ENCODE results near the gene TNFRSF8. TPM values are rescaled to one million over a fixed set of nuclear protein-coding genes. Genes with fewer than 3 reads are reported as not detected.

TNFRSF8 gene
- total and polyA plus RNA-seq, 12 donors: 0.17 to 0.61 (median 0.42) TPM; not detected in 1

DNA sequence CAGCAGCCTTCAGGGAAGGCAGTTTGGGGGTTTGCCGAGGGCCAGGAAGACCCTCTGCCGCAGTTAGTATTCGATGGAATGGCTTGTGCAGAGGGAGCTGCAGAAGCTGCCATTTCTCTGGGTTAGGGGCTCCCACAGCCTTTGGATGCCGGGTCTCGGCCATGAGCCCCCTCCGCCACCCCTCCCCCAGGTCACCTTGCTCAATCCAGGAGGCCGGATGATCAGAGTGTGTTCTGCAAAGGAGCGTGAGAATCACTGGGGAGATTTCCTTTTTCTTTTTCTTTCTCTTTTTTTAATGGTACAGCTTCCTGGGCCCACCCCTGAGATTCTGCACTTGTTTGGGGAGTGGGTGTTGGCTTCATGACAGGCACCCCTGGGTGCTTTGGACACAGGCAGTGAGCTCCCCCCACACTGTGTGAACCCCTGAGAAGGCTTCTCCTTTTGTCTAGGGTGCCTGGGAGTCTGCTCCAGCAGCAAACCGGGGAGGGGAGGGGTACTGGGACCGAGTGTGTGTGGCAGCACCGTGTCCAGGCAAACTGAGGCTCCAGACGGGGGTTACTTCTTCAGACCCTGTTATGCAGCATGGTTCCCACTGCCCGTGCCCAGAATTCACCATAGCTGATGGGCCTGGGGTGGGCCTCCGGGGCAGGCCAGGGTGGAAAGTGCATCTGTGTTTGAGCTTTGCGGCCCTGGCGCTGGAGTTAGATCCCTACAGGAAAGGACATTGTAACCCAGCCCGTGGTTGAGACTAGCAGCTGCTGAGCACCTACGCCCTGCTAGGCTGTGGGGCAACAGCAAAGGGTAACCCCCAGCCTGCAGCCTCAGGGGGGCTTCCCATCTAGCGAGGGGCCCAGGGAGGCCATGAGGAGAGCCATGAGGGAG lies 122.2 kb downstream of the TNFRSF8 start:
- no peaks in the 10 kb centered on the region for H3K36me3 ChIP-seq (replicated peaks in 1 of 2)
- no peak for DNase-seq
- 54 to 67% (median 60%) methylated on average over 9 to 19 of the region's 19 CpGs for WGBS, 4 donors
- H3K4me3 ChIP-seq: peak overlapping the region in 1 of 4 donors; percentile 23
- H3K27ac ChIP-seq: peak overlapping the region; percentile 53 to 93 (median 79)
- intact Hi-C loops (cut with DNase I): no loop called here
- H3K27me3 ChIP-seq: no peaks in the 10 kb centered on the region
- TF ChIP-seq POLR2A (IDR thresholded peaks at IDR 0.05) (no peak), CTCF (IDR thresholded peaks at IDR 0.05) (no peak)
- no peaks in the 10 kb centered on the region for H3K9me3 ChIP-seq (replicated peaks in 1 of 3)
- H3K4me1 ChIP-seq (replicated peaks in 1 of 2): peaks cover 19 to 62% of the 10 kb centered on the region in 2 donors

- no peak for DNase-seq
- intact Hi-C loops (cut with DNase I): no loop called here
- no peak overlapping the region for H3K4me3 ChIP-seq
- H3K27ac ChIP-seq: peak overlapping the region in 3 of 5 donors; percentile 70 to 93 (median 88)
- H3K9me3 ChIP-seq (replicated peaks in 1 of 3): no peaks in the 10 kb centered on the region
- H3K4me1 ChIP-seq (replicated peaks in 1 of 2): peaks cover 19 to 60% of the 10 kb centered on the region in 2 donors
- TF ChIP-seq CTCF (IDR thresholded peaks at IDR 0.05): no peak
- TF ChIP-seq POLR2A (IDR thresholded peaks at IDR 0.05): no peak
- no peaks in the 10 kb centered on the region for H3K27me3 ChIP-seq
- 57 to 66% (median 62%) methylated on average over 9 to 13 of the region's 13 CpGs for WGBS, 4 donors
- H3K36me3 ChIP-seq (replicated peaks in 1 of 2): peaks cover 0 to 4% of the 10 kb centered on the region in 2 donors
Observed at GRCh38 chr1:12185918-12186678, 123.0 kb downstream of the TNFRSF8 start.

GRCh38 chr1:12186679-12186985 lies 123.5 kb downstream of the TNFRSF8 start:
- Histone ChIP-seq H3K4me1 (replicated peaks in 1 of 2) (peaks cover 19 to 54% of the 10 kb centered on the region in 2 donors), H3K4me3 (no peak overlapping the region), H3K36me3 (replicated peaks in 1 of 2) (peaks cover 0 to 4% of the 10 kb centered on the region in 2 donors), H3K9me3 (replicated peaks in 1 of 3) (no peaks in the 10 kb centered on the region), H3K27ac (peak overlapping the region in 3 of 5 donors; percentile 70 to 93 (median 88)), H3K27me3 (no peaks in the 10 kb centered on the region)
- no peak for DNase-seq
- 46 to 83% (median 62%) methylated on average over 2 to 4 of the region's 4 CpGs for WGBS, 4 donors
- TF ChIP-seq CTCF (IDR thresholded peaks at IDR 0.05) (no peak), POLR2A (IDR thresholded peaks at IDR 0.05) (no peak)
- intact Hi-C loops (cut with DNase I): no loop called here

DNA sequence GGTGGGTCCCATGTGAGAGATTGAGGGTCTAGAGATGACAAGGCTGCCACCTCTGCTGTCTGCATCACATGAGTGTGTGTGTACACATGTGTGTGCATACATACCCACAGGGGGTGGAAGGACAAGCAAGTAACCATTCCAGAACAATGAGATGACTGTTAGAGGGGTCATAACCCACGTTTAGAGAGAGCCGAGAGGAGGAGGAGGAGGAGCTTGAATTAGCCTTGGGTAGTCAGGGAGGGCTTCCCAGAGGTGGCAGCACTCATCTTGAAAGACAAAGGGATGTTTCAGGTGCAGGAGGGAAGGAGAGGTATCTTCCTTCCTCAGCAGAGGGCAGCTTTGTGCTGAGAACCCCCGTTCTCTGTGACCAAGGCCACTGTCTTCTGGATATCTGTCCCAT lies 125.0 kb downstream of the TNFRSF8 start:
- Histone ChIP-seq H3K4me3 (no peak overlapping the region), H3K36me3 (replicated peaks in 1 of 2) (peaks cover 0 to 10% of the 10 kb centered on the region in 2 donors), H3K27ac (peak overlapping the region in 1 of 5 donors; percentile 22), H3K9me3 (replicated peaks in 1 of 3) (no peaks in the 10 kb centered on the region), H3K27me3 (no peaks in the 10 kb centered on the region), H3K4me1 (replicated peaks in 1 of 2) (peaks cover 19 to 47% of the 10 kb centered on the region in 2 donors)
- intact Hi-C loops (cut with DNase I): no loop called here
- WGBS, 4 donors: 29 to 40% (median 34%) methylated on average over 3 of the region's 3 CpGs
- TF ChIP-seq POLR2A (IDR thresholded peaks at IDR 0.05): no peak
- TF ChIP-seq CTCF (IDR thresholded peaks at IDR 0.05): no peak
- DNase-seq: no peak

Measured in adrenal gland (tissue), 12 donors.